ENCODE results near the gene RAC2.

The RAC2 gene

GRCh38 chr22:37249986-37250385 lies 5.9 kb upstream of the RAC2 start:
- Histone ChIP-seq H3K4me1 (ENCODE audit: control insufficient read depth, low read depth, low read length) (no peaks in the 10 kb centered on the region), H3K27ac (ENCODE audit: low read length) (no peak overlapping the region), H3K36me3 (ENCODE audit: control insufficient read depth, low read depth, low read length) (no peaks in the 10 kb centered on the region), H3K9ac (ENCODE audit: low read length) (no peak overlapping the region), H3K4me3 (ENCODE audit: low read length) (no peak overlapping the region), H3K9me3 (ENCODE audit: control insufficient read depth, low read depth, low read length) (no peaks in the 10 kb centered on the region), H3K27me3 (ENCODE audit: control insufficient read depth, insufficient read depth, low read length) (no peaks in the 10 kb centered on the region)

- H3K4me1 ChIP-seq (ENCODE audit: control insufficient read depth, low read depth, low read length), result no peaks in the 10 kb centered on the region
- H3K27ac ChIP-seq (ENCODE audit: low read length), result no peak overlapping the region
Observed at GRCh38 chr22:37248251-37248650, 4.2 kb upstream of the RAC2 start.

GRCh38 chr22:37245740-37246139 lies 1.7 kb upstream of the RAC2 start:
- Histone ChIP-seq H3K9ac (ENCODE audit: low read length) (no peak overlapping the region), H3K4me1 (ENCODE audit: control insufficient read depth, low read depth, low read length) (no peaks in the 10 kb centered on the region), H3K36me3 (ENCODE audit: control insufficient read depth, low read depth, low read length) (no peaks in the 10 kb centered on the region), H3K27ac (ENCODE audit: low read length) (no peak overlapping the region), H3K4me3 (ENCODE audit: low read length) (no peak overlapping the region), H3K9me3 (ENCODE audit: control insufficient read depth, low read depth, low read length) (no peaks in the 10 kb centered on the region), H3K27me3 (ENCODE audit: control insufficient read depth, insufficient read depth, low read length) (no peaks in the 10 kb centered on the region)

More at GRCh38 chr22:37248251-37248650, 4.2 kb upstream of the RAC2 start:
- no peaks in the 10 kb centered on the region for H3K36me3 ChIP-seq (ENCODE audit: control insufficient read depth, low read depth, low read length)
- no peak overlapping the region for H3K9ac ChIP-seq (ENCODE audit: low read length)
- no peaks in the 10 kb centered on the region for H3K27me3 ChIP-seq (ENCODE audit: control insufficient read depth, insufficient read depth, low read length)
- H3K4me3 ChIP-seq (ENCODE audit: low read length), result no peak overlapping the region
- no peaks in the 10 kb centered on the region for H3K9me3 ChIP-seq (ENCODE audit: control insufficient read depth, low read depth, low read length)

- H3K4me3 ChIP-seq (ENCODE audit: low read length), result no peak overlapping the region
- no peaks in the 10 kb centered on the region for H3K9me3 ChIP-seq (ENCODE audit: control insufficient read depth, low read depth, low read length)
- no peaks in the 10 kb centered on the region for H3K4me1 ChIP-seq (ENCODE audit: control insufficient read depth, low read depth, low read length)
- H3K27ac ChIP-seq (ENCODE audit: low read length), result no peak overlapping the region
- H3K27me3 ChIP-seq (ENCODE audit: control insufficient read depth, insufficient read depth, low read length), result no peaks in the 10 kb centered on the region
- H3K36me3 ChIP-seq (ENCODE audit: control insufficient read depth, low read depth, low read length), result no peaks in the 10 kb centered on the region
- no peak overlapping the region for H3K9ac ChIP-seq (ENCODE audit: low read length)
Observed at GRCh38 chr22:37244922-37245722, 1.1 kb upstream of the RAC2 start.

- H3K36me3 ChIP-seq (ENCODE audit: control insufficient read depth, low read depth, low read length), result no peaks in the 10 kb centered on the region
- no peaks in the 10 kb centered on the region for H3K9me3 ChIP-seq (ENCODE audit: control insufficient read depth, low read depth, low read length)
- H3K4me1 ChIP-seq (ENCODE audit: control insufficient read depth, low read depth, low read length), result no peaks in the 10 kb centered on the region
- no peak overlapping the region for H3K27ac ChIP-seq (ENCODE audit: low read length)
- H3K9ac ChIP-seq (ENCODE audit: low read length), result no peak overlapping the region
- H3K4me3 ChIP-seq (ENCODE audit: low read length), result no peak overlapping the region
- no peaks in the 10 kb centered on the region for H3K27me3 ChIP-seq (ENCODE audit: control insufficient read depth, insufficient read depth, low read length)
Observed at GRCh38 chr22:37243402-37244113, 511 bp downstream of the RAC2 start.

GRCh38 chr22:37242395-37242918 lies 1.6 kb downstream of the RAC2 start:
- Histone ChIP-seq H3K4me1 (ENCODE audit: control insufficient read depth, low read depth, low read length) (no peaks in the 10 kb centered on the region), H3K9me3 (ENCODE audit: control insufficient read depth, low read depth, low read length) (no peaks in the 10 kb centered on the region), H3K4me3 (ENCODE audit: low read length) (no peak overlapping the region), H3K27ac (ENCODE audit: low read length) (no peak overlapping the region), H3K9ac (ENCODE audit: low read length) (no peak overlapping the region), H3K36me3 (ENCODE audit: control insufficient read depth, low read depth, low read length) (no peaks in the 10 kb centered on the region), H3K27me3 (ENCODE audit: control insufficient read depth, insufficient read depth, low read length) (no peaks in the 10 kb centered on the region)

- Histone ChIP-seq H3K9me3 (ENCODE audit: control insufficient read depth, low read depth, low read length) (no peaks in the 10 kb centered on the region), H3K27me3 (ENCODE audit: control insufficient read depth, insufficient read depth, low read length) (no peaks in the 10 kb centered on the region), H3K4me3 (ENCODE audit: low read length) (no peak overlapping the region), H3K9ac (ENCODE audit: low read length) (no peak overlapping the region), H3K4me1 (ENCODE audit: control insufficient read depth, low read depth, low read length) (no peaks in the 10 kb centered on the region), H3K27ac (ENCODE audit: low read length) (no peak overlapping the region), H3K36me3 (ENCODE audit: control insufficient read depth, low read depth, low read length) (no peaks in the 10 kb centered on the region)
Observed at GRCh38 chr22:37241351-37242142, 2.5 kb downstream of the RAC2 start.

- no peaks in the 10 kb centered on the region for H3K9me3 ChIP-seq (ENCODE audit: control insufficient read depth, low read depth, low read length)
- no peak overlapping the region for H3K9ac ChIP-seq (ENCODE audit: low read length)
- H3K36me3 ChIP-seq (ENCODE audit: control insufficient read depth, low read depth, low read length), result no peaks in the 10 kb centered on the region
- no peaks in the 10 kb centered on the region for H3K4me1 ChIP-seq (ENCODE audit: control insufficient read depth, low read depth, low read length)
- no peak overlapping the region for H3K4me3 ChIP-seq (ENCODE audit: low read length)
- no peak overlapping the region for H3K27ac ChIP-seq (ENCODE audit: low read length)
- no peaks in the 10 kb centered on the region for H3K27me3 ChIP-seq (ENCODE audit: control insufficient read depth, insufficient read depth, low read length)
Observed at GRCh38 chr22:37240941-37241320, 3.1 kb downstream of the RAC2 start.

GRCh38 chr22:37240240-37240940 lies 3.7 kb downstream of the RAC2 start:
- no peaks in the 10 kb centered on the region for H3K4me1 ChIP-seq (ENCODE audit: control insufficient read depth, low read depth, low read length)
- H3K9me3 ChIP-seq (ENCODE audit: control insufficient read depth, low read depth, low read length), result no peaks in the 10 kb centered on the region
- no peak overlapping the region for H3K27ac ChIP-seq (ENCODE audit: low read length)
- no peak overlapping the region for H3K9ac ChIP-seq (ENCODE audit: low read length)
- H3K27me3 ChIP-seq (ENCODE audit: control insufficient read depth, insufficient read depth, low read length), result no peaks in the 10 kb centered on the region
- H3K36me3 ChIP-seq (ENCODE audit: control insufficient read depth, low read depth, low read length), result no peaks in the 10 kb centered on the region
- H3K4me3 ChIP-seq (ENCODE audit: low read length), result no peak overlapping the region

- Histone ChIP-seq H3K4me3 (ENCODE audit: low read length) (no peak overlapping the region), H3K9ac (ENCODE audit: low read length) (no peak overlapping the region), H3K4me1 (ENCODE audit: control insufficient read depth, low read depth, low read length) (no peaks in the 10 kb centered on the region), H3K27ac (ENCODE audit: low read length) (no peak overlapping the region), H3K9me3 (ENCODE audit: control insufficient read depth, low read depth, low read length) (no peaks in the 10 kb centered on the region), H3K36me3 (ENCODE audit: control insufficient read depth, low read depth, low read length) (no peaks in the 10 kb centered on the region), H3K27me3 (ENCODE audit: control insufficient read depth, insufficient read depth, low read length) (no peaks in the 10 kb centered on the region)
Observed at GRCh38 chr22:37239336-37240239, 4.5 kb downstream of the RAC2 start.
